HG02610 (cell line): ENCODE data around the gene FARS2.

Experiments used
- ATAC-seq: cut with Tn5 transposase; IDR thresholded peaks from one replicate; pipeline ENCODE4 v1.9.1; 2021; ENCODE audit warnings: mild to moderate bottlenecking, moderate library complexity; ENCODE audit not compliant: unreplicated experiment

Gene FARS2

GRCh38 chr6:5316951-5317350 lies 55.6 kb downstream of the FARS2 start:
- no peak for ATAC-seq

GRCh38 chr6:5318617-5319272 lies 57.4 kb downstream of the FARS2 start:
- ATAC-seq: no peak

GRCh38 chr6:5323979-5324378 lies 62.7 kb downstream of the FARS2 start:
- no peak for ATAC-seq

GRCh38 chr6:5325173-5325572 lies 63.9 kb downstream of the FARS2 start:
- no peak for ATAC-seq

- ATAC-seq: no peak
Observed at GRCh38 chr6:5326022-5326641, 64.8 kb downstream of the FARS2 start.

GRCh38 chr6:5328800-5329199 lies 67.5 kb downstream of the FARS2 start:
- ATAC-seq: no peak

GRCh38 chr6:5331845-5332442 lies 70.6 kb downstream of the FARS2 start:
- no peak for ATAC-seq

GRCh38 chr6:5333658-5334057 lies 72.3 kb downstream of the FARS2 start:
- no peak for ATAC-seq

- ATAC-seq: no peak
Observed at GRCh38 chr6:5334341-5334740, 73.0 kb downstream of the FARS2 start.

- ATAC-seq: peak; percentile 50
Observed at GRCh38 chr6:5335020-5335419, 73.7 kb downstream of the FARS2 start.

- ATAC-seq: no peak
Observed at GRCh38 chr6:5337573-5337972, 76.3 kb downstream of the FARS2 start.

- ATAC-seq: peak; percentile 53
Observed at GRCh38 chr6:5338177-5338960, 77.1 kb downstream of the FARS2 start.

- no peak for ATAC-seq
Observed at GRCh38 chr6:5339786-5340185, 78.5 kb downstream of the FARS2 start.

- no peak for ATAC-seq
Observed at GRCh38 chr6:5341845-5342244, 80.5 kb downstream of the FARS2 start.

- ATAC-seq: no peak
Observed at GRCh38 chr6:5343998-5344397, 82.7 kb downstream of the FARS2 start.

GRCh38 chr6:5345324-5345723 lies 84.0 kb downstream of the FARS2 start:
- no peak for ATAC-seq

- no peak for ATAC-seq
Observed at GRCh38 chr6:5351552-5352210, 90.4 kb downstream of the FARS2 start.

GRCh38 chr6:5353971-5354370 lies 92.7 kb downstream of the FARS2 start:
- ATAC-seq: no peak

GRCh38 chr6:5357486-5357885 lies 96.2 kb downstream of the FARS2 start:
- ATAC-seq: no peak

- no peak for ATAC-seq
Observed at GRCh38 chr6:5359417-5359816, 98.1 kb downstream of the FARS2 start.

- no peak for ATAC-seq
Observed at GRCh38 chr6:5361396-5361795, 100.1 kb downstream of the FARS2 start.
